H7 (cell line): Measurements from ENCODE around the gene ZNF165. TPM values are rescaled to one million over a fixed set of nuclear protein-coding genes. Genes with fewer than 3 reads are reported as not detected.
"Not testable (repeated sequence)": the region's sequence is repeated elsewhere in the genome, so short reads cannot be mapped to it uniquely, and the experiment has no call there.

Experiments used
- DNase-seq: peaks from one replicate; pipeline ENCODE4 v3.0.0; 2012
- H3K27me3 ChIP-seq: 2 replicates; pipeline ENCODE4 v1.6.0; 2011; ENCODE audit warnings: mild to moderate bottlenecking, low read length; ENCODE audit not compliant: control insufficient read depth, insufficient read depth
- H3K36me3 ChIP-seq: replicated peaks from 2 replicates; pipeline ENCODE4 v1.5.1; 2011; ENCODE audit warnings: low read length; ENCODE audit not compliant: control insufficient read depth, insufficient read depth
- H3K4me3 ChIP-seq: 2 replicates; pipeline ENCODE4 v1.5.1; 2011; ENCODE audit warnings: low read depth, mild to moderate bottlenecking, control low read depth, low read length, moderate library complexity; ENCODE audit not compliant: insufficient read depth
- total RNA-seq: library from RNA; depleted of rRNA; stranded (reverse); fragments of >200 nt; shearing (Covaris generic); gene quantifications from 2 replicates; pipeline ENCODE4 v1.2.3, GENCODE V29; 2014; rRNA removed

The ZNF165 gene
- 2.1 and 3.5 TPM in 2 replicates for total RNA-seq

GRCh38 chr6:28080381-28080630 lies at the start of gene ZNF165:
ZNF165 (plus strand) TSS chr6:28080568; CDS start chr6:28085481, 4,913 bp downstream.
- DNase-seq, H3K27me3 ChIP-seq, H3K36me3 ChIP-seq: not testable (repeated sequence)
- peak within 1 kb of the TSS; percentile 65 for H3K4me3 ChIP-seq

GRCh38 chr6:28053584-28053983 lies 26.8 kb upstream of the ZNF165 start:
- H3K4me3 ChIP-seq, result no peak overlapping the region
- H3K36me3 ChIP-seq, result no peaks in the 10 kb centered on the region
- no peak for DNase-seq
- H3K27me3 ChIP-seq, result no peaks in the 10 kb centered on the region; the same call in 1 of the 2 replicates

- H3K36me3 ChIP-seq, result no peaks in the 10 kb centered on the region
- no peaks in the 10 kb centered on the region for H3K27me3 ChIP-seq
- H3K4me3 ChIP-seq, result no peak overlapping the region
- no peak for DNase-seq
Measured at GRCh38 chr6:28060405-28060804, 20.0 kb upstream of the ZNF165 start.

- DNase-seq, result no peak
- no peak overlapping the region for H3K4me3 ChIP-seq
- no peaks in the 10 kb centered on the region; the same call in 1 of the 2 replicates for H3K27me3 ChIP-seq
- H3K36me3 ChIP-seq, result no peaks in the 10 kb centered on the region
Measured at GRCh38 chr6:28064272-28064671, 16.1 kb upstream of the ZNF165 start.

GRCh38 chr6:28068067-28068466 lies 12.3 kb upstream of the ZNF165 start:
- no peak overlapping the region for H3K4me3 ChIP-seq
- DNase-seq, result no peak
- H3K27me3 ChIP-seq, result no peaks in the 10 kb centered on the region; the same call in 1 of the 2 replicates
- H3K36me3 ChIP-seq, result no peaks in the 10 kb centered on the region

- not testable (repeated sequence) for DNase-seq, H3K4me3 ChIP-seq, H3K36me3 ChIP-seq, H3K27me3 ChIP-seq
Measured at GRCh38 chr6:28070968-28071367, 9.4 kb upstream of the ZNF165 start.

- Histone ChIP-seq H3K4me3 (no peak overlapping the region), H3K27me3 (no peaks in the 10 kb centered on the region; the same call in 1 of the 2 replicates), H3K36me3 (no peaks in the 10 kb centered on the region)
- DNase-seq, result no peak
Measured at GRCh38 chr6:28078050-28078449, 2.3 kb upstream of the ZNF165 start.

GRCh38 chr6:28078836-28079235 lies 1.5 kb upstream of the ZNF165 start:
- no peak for DNase-seq
- Histone ChIP-seq H3K36me3 (no peaks in the 10 kb centered on the region), H3K27me3 (no peaks in the 10 kb centered on the region; the same call in 1 of the 2 replicates), H3K4me3 (no peak overlapping the region)

GRCh38 chr6:28080631-28081485 lies 490 bp downstream of the ZNF165 start:
- DNase-seq, result peak; percentile 87
- Histone ChIP-seq H3K4me3 (peak overlapping the region; percentile 65), H3K36me3 (peaks cover 1% of the 10 kb centered on the region; the same call in 1 of the 2 replicates), H3K27me3 (no peaks in the 10 kb centered on the region; the same call in 1 of the 2 replicates)

- peak overlapping the region; percentile 65 for H3K4me3 ChIP-seq
- peaks cover 2% of the 10 kb centered on the region for H3K36me3 ChIP-seq
- no peak for DNase-seq
- H3K27me3 ChIP-seq, result no peaks in the 10 kb centered on the region; the same call in 1 of the 2 replicates
Measured at GRCh38 chr6:28081486-28081751, 1.1 kb downstream of the ZNF165 start.

GRCh38 chr6:28082939-28083338 lies 2.6 kb downstream of the ZNF165 start:
- H3K36me3 ChIP-seq, result peaks cover 5% of the 10 kb centered on the region

GRCh38 chr6:28089054-28089453 lies 8.7 kb downstream of the ZNF165 start:
- DNase-seq, result no peak
- Histone ChIP-seq H3K4me3 (no peak overlapping the region), H3K36me3 (peaks cover 15% of the 10 kb centered on the region), H3K27me3 (no peaks in the 10 kb centered on the region)

More at GRCh38 chr6:28082939-28083338, 2.6 kb downstream of the ZNF165 start:
- H3K27me3 ChIP-seq, result no peaks in the 10 kb centered on the region
- DNase-seq, result no peak
- H3K4me3 ChIP-seq, result no peak overlapping the region

- Histone ChIP-seq H3K4me3 (no peak overlapping the region), H3K27me3 (no peaks in the 10 kb centered on the region), H3K36me3 (peaks cover 14% of the 10 kb centered on the region)
- DNase-seq, result peak; percentile 23
Measured at GRCh38 chr6:28090917-28091586, 10.7 kb downstream of the ZNF165 start.

GRCh38 chr6:28102222-28102621 lies 21.9 kb downstream of the ZNF165 start:
- not testable (repeated sequence) for DNase-seq, H3K27me3 ChIP-seq, H3K36me3 ChIP-seq, H3K4me3 ChIP-seq

- H3K36me3 ChIP-seq, DNase-seq, H3K27me3 ChIP-seq, H3K4me3 ChIP-seq: not testable (repeated sequence)
Measured at GRCh38 chr6:28102699-28103098, 22.3 kb downstream of the ZNF165 start.
